HCT116 (cell line): ENCODE results near the gene HNRNPL. TPM values are rescaled to one million over a fixed set of nuclear protein-coding genes. Genes with fewer than 3 reads are reported as not detected.

Experiments used
- ATAC-seq: fragments of 200-7000 bp; cut with Tn5 transposase; 2 replicates; pipeline ENCODE4 v1.9.1; 2020; ENCODE audit warnings: mild to moderate bottlenecking, moderate library complexity
- BruUV-seq: library from RNA; stranded (reverse); fragments of 400-500 nt; replicated peaks from 2 replicates; lab custom pipeline; 2021; lab: Mats Ljungman, UMichigan
- CTCF ChIA-PET: fragments of 300-600 bp; sonication (Branson Sonifier 250); formaldehyde crosslinking; loops from one replicate; lab custom pipeline; 2021; ENCODE audit warnings: antibody characterized with exemption; lab: Charles Lee
- POLR2A ChIA-PET: fragments of 300-600, 350-600 bp; sonication (Branson Sonifier 250); formaldehyde crosslinking; loops from one replicate; lab custom pipeline; 2021; ENCODE audit warnings: antibody characterized with exemption; lab: Charles Lee
- RAD21 ChIA-PET, 2 experiments: fragments of 300-600 bp; sonication (Branson Sonifier 250); formaldehyde crosslinking; loops; one replicate each; lab custom pipeline; 2023; ENCODE audit warnings: low total read pairs in 2 of 2; ENCODE audit not compliant: uncharacterized antibody in 2 of 2, unreplicated experiment in 2 of 2, low non-redundant PET in 1 of 2; lab: Charles Lee
- DNase-seq: peaks from one replicate; pipeline ENCODE4 v3.0.0-alpha.2; 2010; ENCODE audit warnings: low read depth, low spot score
- H2AFZ ChIP-seq: fragments of 200-600 bp; shearing (Covaris generic), sonication (generic); 2 replicates; pipeline ENCODE4 v1.6.1; 2017; ENCODE audit warnings: low read depth, mixed run types, mixed read lengths, antibody characterized with exemption, low read length; ENCODE audit not compliant: poor library complexity, severe bottlenecking
- H3K27ac ChIP-seq: 2 replicates; pipeline ENCODE4 v1.5.1; 2012; ENCODE audit warnings: low read depth, low read length
- H3K27me3 ChIP-seq: fragments of 200-600 bp; sonication (generic); 2 replicates; pipeline ENCODE4 v1.6.1; 2016; ENCODE audit warnings: mixed run types, low read length, mixed read lengths; ENCODE audit not compliant: insufficient read depth
- H3K36me3 ChIP-seq, 2 experiments: fragments of 200-500 bp in 1 of 2; fragments of 200-600 bp in 1 of 2; sonication (Bioruptor generic) in 1 of 2; sonication (generic) in 1 of 2; 2 replicates each; pipeline versions ENCODE4 v1.5.1 to v1.6.1; 2014 to 2016; ENCODE audit warnings: low read length in 2 of 2, inconsistent platforms in 1 of 2, mixed read lengths in 1 of 2, mixed run types in 1 of 2; ENCODE audit not compliant: insufficient read depth in 2 of 2, control insufficient read depth in 1 of 2
- H3K4me1 ChIP-seq, 2 experiments: fragments of 200-600 bp in 1 of 2; sonication (generic) in 1 of 2; 2 replicates each; pipeline versions ENCODE4 v1.5.1 to v1.6.1; 2012 to 2017; ENCODE audit warnings: low read length in 2 of 2, inconsistent platforms in 1 of 2, mild to moderate bottlenecking in 1 of 2, mixed read lengths in 1 of 2, mixed run types in 1 of 2, moderate library complexity in 1 of 2; ENCODE audit not compliant: insufficient read depth in 2 of 2, control insufficient read depth in 1 of 2
- H3K4me2 ChIP-seq: fragments of 200-600 bp; sonication (generic); 2 replicates; pipeline ENCODE4 v1.6.1; 2017; ENCODE audit warnings: mixed run types, low read length, mixed read lengths
- H3K4me3 ChIP-seq, 2 experiments: fragments of 200-600 bp in 1 of 2; sonication (generic) in 1 of 2; replicated peaks in 1 of 2; 2 replicates each; pipeline ENCODE4 v1.5.1; 2011 to 2016; ENCODE audit warnings: low read length in 2 of 2, control low read depth in 1 of 2, low read depth in 1 of 2, mild to moderate bottlenecking in 1 of 2, mixed read lengths in 1 of 2, mixed run types in 1 of 2
- H3K79me2 ChIP-seq: fragments of 200-600 bp; sonication (generic); 2 replicates; pipeline ENCODE4 v1.6.1; 2017; ENCODE audit warnings: mild to moderate bottlenecking, mixed run types, low read length, moderate library complexity, mixed read lengths; ENCODE audit not compliant: insufficient read depth
- H3K9ac ChIP-seq: fragments of 200-600 bp; sonication (generic); 2 replicates; pipeline ENCODE4 v1.6.1; 2016; ENCODE audit warnings: low read length, mixed read lengths
- H3K9me2 ChIP-seq: fragments of 200-600 bp; sonication (generic), shearing (Covaris generic); 2 replicates; pipeline ENCODE4 v1.6.1; 2017; ENCODE audit warnings: mixed run types, mild to moderate bottlenecking, moderate library complexity; ENCODE audit not compliant: insufficient read depth
- H3K9me3 ChIP-seq, 2 experiments: fragments of 200-500 bp in 1 of 2; fragments of 200-600 bp in 1 of 2; sonication (Bioruptor generic) in 1 of 2; sonication (generic) in 1 of 2; 2 replicates each; pipeline ENCODE4 v1.6.1; 2014 to 2017; ENCODE audit warnings: low read length in 2 of 2, mixed read lengths in 2 of 2, inconsistent platforms in 1 of 2, low read depth in 1 of 2, mild to moderate bottlenecking in 1 of 2, mixed run types in 1 of 2, moderate library complexity in 1 of 2; ENCODE audit not compliant: control insufficient read depth in 1 of 2, insufficient read depth in 1 of 2
- H4K20me1 ChIP-seq: fragments of 200-600 bp; sonication (generic), shearing (Covaris generic); 2 replicates; pipeline ENCODE4 v1.6.1; 2017; ENCODE audit warnings: mixed run types, mild to moderate bottlenecking, moderate library complexity; ENCODE audit not compliant: insufficient read depth
- ATF3 ChIP-seq: IDR thresholded peaks from 2 replicates; pipeline ENCODE4 v1.6.1; 2012
- CEBPB ChIP-seq: IDR thresholded peaks from 2 replicates; pipeline ENCODE4 v1.6.1; 2012; ENCODE audit warnings: low read depth
- CTCF ChIP-seq, 3 experiments: fragments of 200-600 bp in 1 of 3; sonication (generic) in 1 of 3; IDR thresholded peaks in 2 of 3; conservative IDR thresholded peaks in 1 of 3; 2 replicates each; pipeline ENCODE4 v1.5.1; 2012 to 2017; ENCODE audit warnings: low read depth in 2 of 3, low read length in 2 of 3, antibody characterized with exemption in 1 of 3, borderline replicate concordance in 1 of 3, control low read depth in 1 of 3, mild to moderate bottlenecking in 1 of 3, mixed read lengths in 1 of 3, mixed run types in 1 of 3, moderate library complexity in 1 of 3; ENCODE audit not compliant: insufficient read depth in 1 of 3
- ELF1 ChIP-seq: IDR thresholded peaks from 2 replicates; pipeline ENCODE4 v1.6.1; 2012; ENCODE audit warnings: low read depth, borderline replicate concordance
- EZH2 ChIP-seq: fragments of 200-600 bp; sonication (generic); IDR thresholded peaks from 2 replicates; pipeline ENCODE4 v1.6.1; 2017; ENCODE audit warnings: antibody characterized with exemption, mixed run types
- EZH2phosphoT487 ChIP-seq: fragments of 200-600 bp; IDR thresholded peaks from 2 replicates; pipeline ENCODE4 v1.6.1; 2018; ENCODE audit warnings: antibody characterized with exemption, borderline replicate concordance
- FOSL1 ChIP-seq: IDR thresholded peaks from 2 replicates; pipeline ENCODE4 v1.6.1; 2012; ENCODE audit warnings: low read depth
- JUND ChIP-seq: IDR thresholded peaks from 2 replicates; pipeline ENCODE4 v1.6.1; 2012
- MAX ChIP-seq: IDR thresholded peaks from 2 replicates; pipeline ENCODE4 v1.6.1; 2012
- POLR2AphosphoS5 ChIP-seq: IDR thresholded peaks from 2 replicates; pipeline ENCODE4 v1.6.1; 2011; ENCODE audit warnings: mild to moderate bottlenecking, low read depth, low read length, moderate library complexity
- RAD21 ChIP-seq: IDR thresholded peaks from 2 replicates; pipeline ENCODE4 v1.6.1; 2012; ENCODE audit warnings: low read depth, mild to moderate bottlenecking
- REST ChIP-seq: IDR thresholded peaks from 2 replicates; pipeline ENCODE4 v1.6.1; 2012; ENCODE audit warnings: low read depth
- SIN3A ChIP-seq: IDR thresholded peaks from 2 replicates; pipeline ENCODE4 v1.6.1; 2012; ENCODE audit warnings: low read depth
- SP1 ChIP-seq: IDR thresholded peaks from 2 replicates; pipeline ENCODE4 v1.6.1; 2012; ENCODE audit warnings: low read depth
- SRF ChIP-seq: IDR thresholded peaks from 2 replicates; pipeline ENCODE4 v1.6.1; 2012; ENCODE audit warnings: low read depth
- TCF7L2 ChIP-seq: IDR thresholded peaks from 2 replicates; pipeline ENCODE4 v1.7.0; 2011; ENCODE audit warnings: borderline replicate concordance, inconsistent platforms; ENCODE audit not compliant: insufficient read depth, insufficient read length; ENCODE audit errors: extremely low read depth
- ZBTB33 ChIP-seq: IDR thresholded peaks from 2 replicates; pipeline ENCODE4 v1.6.1; 2011; ENCODE audit warnings: mild to moderate bottlenecking, low read length, moderate library complexity; ENCODE audit not compliant: insufficient replicate concordance; ENCODE audit errors: extremely low read depth
- ZFX ChIP-seq: fragments of 450-650 bp; IDR thresholded peaks from 2 replicates; pipeline ENCODE4 v1.6.1; 2017
- ZNF274 ChIP-seq: fragments of 200-500 bp; sonication (Bioruptor generic); IDR thresholded peaks from 2 replicates; pipeline ENCODE4 v1.6.1; 2014; ENCODE audit warnings: mild to moderate bottlenecking, low read depth, low read length, inconsistent platforms
- intact Hi-C: fragments of 100-400 bp; cut with micrococcal nuclease; formaldehyde crosslinking; loops from 2 replicates; pipeline ENCODE4 v1.10.0; 2022
- total RNA-seq: library from RNA; stranded (reverse); gene quantifications from one replicate; pipeline ENCODE4 v1.2.1, GENCODE V29; 2021; ENCODE audit not compliant: unreplicated experiment

Gene HNRNPL
- total RNA-seq, 1 experiment from 2014 or later = 551 TPM

- H3K9me3 ChIP-seq = no peaks in the 10 kb centered on the region
- ChIA-PET CTCF (interaction anchor here (1.5 kb wide), 1 partner anchor 78 kb away, joined by 6 read pairs; the partner anchor contains the start of genes MRPS12 and SARS2), POLR2A (interaction anchor here (2.4 kb wide), 1 partner anchor 11 kb away, joined by 12 read pairs; no protein-coding TSS in a partner anchor), RAD21 (no interaction called here)
- DNase-seq (peak; percentile 75), ATAC-seq (peak; percentile 20)
- H4K20me1 ChIP-seq = 0 out of 2 replicates have a peak, but pooled peaks cover 4% of the 10 kb centered on the region
- peaks cover 11 to 19% of the 10 kb centered on the region in 2 experiments for H3K36me3 ChIP-seq
- no TSS peak for BruUV-seq
- H3K27ac ChIP-seq = peak overlapping the region; percentile 89
- no peaks in the 10 kb centered on the region for H3K27me3 ChIP-seq
- H3K79me2 ChIP-seq = peaks cover 25% of the 10 kb centered on the region
- H3K9ac ChIP-seq = peak overlapping the region; percentile 96
- H3K9me2 ChIP-seq = no peaks in the 10 kb centered on the region
- peaks cover 14 to 41% of the 10 kb centered on the region in 2 experiments for H3K4me1 ChIP-seq
- peak overlapping the region; percentile 77 to 84 for H3K4me3 ChIP-seq
- H3K4me2 ChIP-seq = peak overlapping the region; percentile 99
- intact Hi-C loops = loop anchor here (2.0 to 5.0 kb wide), 2 partner anchors 79 to 169 kb away; partner anchors contain the start of genes MRPS12 and SARS2
- H2AFZ ChIP-seq = no peak overlapping the region
- TF ChIP-seq SP1 (peak; percentile 78), EZH2phosphoT487 (no peak), SRF (no peak), ELF1 (no peak), FOSL1 (no peak), ATF3 (no peak), CEBPB (no peak), JUND (no peak), REST (no peak), TCF7L2 (no peak), ZBTB33 (no peak), EZH2 (no peak), RAD21 (no peak), SIN3A (peak; percentile 92), POLR2AphosphoS5 (peak; percentile 70), ZNF274 (no peak), ZFX (0 out of 2 replicates have a peak, but pooled peaks have one; percentile 45), MAX (peak; percentile 98), CTCF (IDR thresholded peaks at IDR 0.05 in 2 of 3, conservative IDR thresholded peaks at IDR 0.05 in 1 of 3; ENCODE audit: borderline replicate concordance in 1 of 3, insufficient read depth in 1 of 3, low read depth in 2 of 3, low read length in 2 of 3) (no peak)
Observed at GRCh38 chr19:38851622-38852230, 1.9 kb upstream of the HNRNPL start.
